WTC11 (cell line): ENCODE measurements around the gene AGR3. TPM values are rescaled to one million over a fixed set of nuclear protein-coding genes. Genes with fewer than 3 reads are reported as not detected.

Experiments used
- ATAC-seq: fragments of 200-7000 bp; cut with Tn5 transposase; 2 replicates; pipeline ENCODE4 v1.10.0; 2021; ENCODE audit warnings: mild to moderate bottlenecking, moderate library complexity
- CTCF ChIA-PET: fragments of 300-600 bp; sonication (Branson Sonifier 250); formaldehyde crosslinking; loops from one replicate; lab custom pipeline; 2021; ENCODE audit warnings: antibody characterized with exemption; lab: Charles Lee
- POLR2A ChIA-PET: fragments of 350-600 bp; sonication (Branson Sonifier 250); formaldehyde crosslinking; loops from one replicate; lab custom pipeline; 2021; ENCODE audit warnings: antibody characterized with exemption; lab: Charles Lee
- DNase-seq: peaks from one replicate; pipeline ENCODE4 v3.0.0; 2021; ENCODE audit warnings: low spot score
- H3K27ac Mint-ChIP-seq: 2 replicates; pipeline ENCODE4 v1.8.0; 2021; ENCODE audit warnings: mixed read lengths
- H3K27me3 Mint-ChIP-seq: 2 replicates; pipeline ENCODE4 v1.8.0; 2021; ENCODE audit warnings: low read depth, mild to moderate bottlenecking, moderate library complexity, mixed read lengths
- H3K36me3 Mint-ChIP-seq: 2 replicates; pipeline ENCODE4 v1.8.0; 2021; ENCODE audit warnings: mixed read lengths
- H3K4me1 Mint-ChIP-seq: 2 replicates; pipeline ENCODE4 v1.8.0; 2022; ENCODE audit warnings: mixed read lengths
- H3K4me3 Mint-ChIP-seq: 2 replicates; pipeline ENCODE4 v1.8.0; 2021; ENCODE audit warnings: mild to moderate bottlenecking, moderate library complexity, mixed read lengths
- H3K9me3 Mint-ChIP-seq: 2 replicates; pipeline ENCODE4 v1.8.0; 2021; ENCODE audit warnings: mixed read lengths
- ATF1 ChIP-seq: sonication (generic); formaldehyde crosslinking; IDR thresholded peaks from 2 replicates; pipeline ENCODE4 v1.8.1; 2023; ENCODE audit warnings: mild to moderate bottlenecking, moderate library complexity, missing genetic modification reagents
- ELF4 ChIP-seq: sonication (generic); formaldehyde crosslinking; IDR thresholded peaks from 2 replicates; pipeline ENCODE4 v1.8.1; 2022; ENCODE audit warnings: low read depth, mild to moderate bottlenecking, moderate library complexity, missing genetic modification reagents
- ESRRA ChIP-seq: sonication (generic); formaldehyde crosslinking; IDR thresholded peaks from 2 replicates; pipeline ENCODE4 v1.8.1; 2022; ENCODE audit warnings: mild to moderate bottlenecking, missing genetic modification reagents, borderline replicate concordance
- HMGXB4 ChIP-seq: sonication (generic); formaldehyde crosslinking; IDR thresholded peaks from 2 replicates; pipeline ENCODE4 v1.8.1; 2023; ENCODE audit warnings: mild to moderate bottlenecking, moderate library complexity, missing genetic modification reagents
- IRF2 ChIP-seq: sonication (generic); formaldehyde crosslinking; IDR thresholded peaks from 2 replicates; pipeline ENCODE4 v1.8.0; 2022; ENCODE audit warnings: low read depth, missing genetic modification reagents, borderline replicate concordance
- MXD4 ChIP-seq: fragments of 250-450 bp; sonication (Bioruptor Pico); IDR thresholded peaks from 2 replicates; pipeline ENCODE4 v1.8.0; 2021; ENCODE audit warnings: mild to moderate bottlenecking, moderate library complexity, borderline replicate concordance
- MYBL2 ChIP-seq: sonication (generic); formaldehyde crosslinking; IDR thresholded peaks from 2 replicates; pipeline ENCODE4 v1.8.1; 2023; ENCODE audit warnings: mild to moderate bottlenecking, moderate library complexity, missing genetic modification reagents
- PRRX2 ChIP-seq: fragments of 250-450 bp; sonication (Bioruptor Pico); IDR thresholded peaks from 2 replicates; pipeline ENCODE4 v1.8.0; 2021; ENCODE audit warnings: mild to moderate bottlenecking
- SMAD4 ChIP-seq: sonication (generic); formaldehyde crosslinking; IDR thresholded peaks from 2 replicates; pipeline ENCODE4 v1.8.0; 2022; ENCODE audit warnings: mild to moderate bottlenecking, missing genetic modification reagents
- STAT6 ChIP-seq: sonication (generic); formaldehyde crosslinking; conservative IDR thresholded peaks from 2 replicates; pipeline ENCODE4 v1.8.1; 2023; ENCODE audit warnings: mild to moderate bottlenecking, low read depth, missing genetic modification reagents, moderate library complexity
- TCF7 ChIP-seq: sonication (generic); formaldehyde crosslinking; IDR thresholded peaks from 2 replicates; pipeline ENCODE4 v1.8.0; 2022; ENCODE audit warnings: mild to moderate bottlenecking, low read depth, missing genetic modification reagents, moderate library complexity
- USF1 ChIP-seq: sonication (generic); formaldehyde crosslinking; IDR thresholded peaks from 2 replicates; pipeline ENCODE4 v1.8.0; 2022; ENCODE audit warnings: mild to moderate bottlenecking, missing genetic modification reagents
- ZNF121 ChIP-seq: sonication (generic); formaldehyde crosslinking; IDR thresholded peaks from 2 replicates; pipeline ENCODE4 v1.8.0; 2023; ENCODE audit warnings: missing genetic modification reagents
- ZNF263 ChIP-seq: sonication (generic); formaldehyde crosslinking; IDR thresholded peaks from 2 replicates; pipeline ENCODE4 v1.8.1; 2022; ENCODE audit warnings: low read depth, mild to moderate bottlenecking, moderate library complexity, missing genetic modification reagents
- ZNF396 ChIP-seq: fragments of 250-450 bp; sonication (Bioruptor Pico); IDR thresholded peaks from 2 replicates; pipeline ENCODE4 v1.8.0; 2021; ENCODE audit warnings: mild to moderate bottlenecking, moderate library complexity, borderline replicate concordance
- total RNA-seq: library from RNA; stranded (reverse); gene quantifications from 3 replicates; pipeline ENCODE4 v1.2.3, GENCODE V29; 2021
- TF ChIP-seq, protein P1 (sequence below): fragments of 200-600 bp; IDR thresholded peaks from 2 replicates; pipeline ENCODE4 v1.8.0; 2022; ENCODE audit warnings: antibody characterized with exemption
- TF ChIP-seq, protein P2 (sequence below): sonication (generic); formaldehyde crosslinking; IDR thresholded peaks from 2 replicates; pipeline ENCODE4 v1.8.0; 2023; ENCODE audit warnings: missing genetic modification reagents, mild to moderate bottlenecking, borderline replicate concordance
- TF ChIP-seq, protein P3 (sequence below): sonication (generic); formaldehyde crosslinking; IDR thresholded peaks from 2 replicates; pipeline ENCODE4 v1.8.1; 2022; ENCODE audit warnings: missing genetic modification reagents, borderline replicate concordance
- TF ChIP-seq, protein P4 (sequence below): fragments of 250-450 bp; sonication (Bioruptor Pico); IDR thresholded peaks from 2 replicates; pipeline ENCODE4 v1.9.0; 2021; ENCODE audit warnings: mild to moderate bottlenecking, borderline replicate concordance

Gene AGR3
- total RNA-seq, 1 experiment from 2014 or later: not detected

GRCh38 chr7:16891338-16891737 lies 9.6 kb upstream of the AGR3 start:
- TF ChIP-seq IRF2 (CRISPR knock-in tag) (no peak), USF1 (no peak), TCF7 (CRISPR knock-in tag) (no peak), ZNF396 (CRISPR knock-in tag) (no peak), MXD4 (CRISPR knock-in tag) (no peak), ESRRA (CRISPR knock-in tag) (no peak), MYBL2 (no peak), ATF1 (no peak), SMAD4 (CRISPR knock-in tag) (no peak), STAT6 (CRISPR knock-in tag) (no peak), PRRX2 (CRISPR knock-in tag) (no peak), HMGXB4 (CRISPR knock-in tag) (no peak), ZNF263 (CRISPR knock-in tag) (no peak), ZNF121 (CRISPR knock-in tag) (no peak), ELF4 (no peak)
- TF ChIP-seq, protein P1, sequence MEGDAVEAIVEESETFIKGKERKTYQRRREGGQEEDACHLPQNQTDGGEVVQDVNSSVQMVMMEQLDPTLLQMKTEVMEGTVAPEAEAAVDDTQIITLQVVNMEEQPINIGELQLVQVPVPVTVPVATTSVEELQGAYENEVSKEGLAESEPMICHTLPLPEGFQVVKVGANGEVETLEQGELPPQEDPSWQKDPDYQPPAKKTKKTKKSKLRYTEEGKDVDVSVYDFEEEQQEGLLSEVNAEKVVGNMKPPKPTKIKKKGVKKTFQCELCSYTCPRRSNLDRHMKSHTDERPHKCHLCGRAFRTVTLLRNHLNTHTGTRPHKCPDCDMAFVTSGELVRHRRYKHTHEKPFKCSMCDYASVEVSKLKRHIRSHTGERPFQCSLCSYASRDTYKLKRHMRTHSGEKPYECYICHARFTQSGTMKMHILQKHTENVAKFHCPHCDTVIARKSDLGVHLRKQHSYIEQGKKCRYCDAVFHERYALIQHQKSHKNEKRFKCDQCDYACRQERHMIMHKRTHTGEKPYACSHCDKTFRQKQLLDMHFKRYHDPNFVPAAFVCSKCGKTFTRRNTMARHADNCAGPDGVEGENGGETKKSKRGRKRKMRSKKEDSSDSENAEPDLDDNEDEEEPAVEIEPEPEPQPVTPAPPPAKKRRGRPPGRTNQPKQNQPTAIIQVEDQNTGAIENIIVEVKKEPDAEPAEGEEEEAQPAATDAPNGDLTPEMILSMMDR: no peak
- TF ChIP-seq, protein P2, sequence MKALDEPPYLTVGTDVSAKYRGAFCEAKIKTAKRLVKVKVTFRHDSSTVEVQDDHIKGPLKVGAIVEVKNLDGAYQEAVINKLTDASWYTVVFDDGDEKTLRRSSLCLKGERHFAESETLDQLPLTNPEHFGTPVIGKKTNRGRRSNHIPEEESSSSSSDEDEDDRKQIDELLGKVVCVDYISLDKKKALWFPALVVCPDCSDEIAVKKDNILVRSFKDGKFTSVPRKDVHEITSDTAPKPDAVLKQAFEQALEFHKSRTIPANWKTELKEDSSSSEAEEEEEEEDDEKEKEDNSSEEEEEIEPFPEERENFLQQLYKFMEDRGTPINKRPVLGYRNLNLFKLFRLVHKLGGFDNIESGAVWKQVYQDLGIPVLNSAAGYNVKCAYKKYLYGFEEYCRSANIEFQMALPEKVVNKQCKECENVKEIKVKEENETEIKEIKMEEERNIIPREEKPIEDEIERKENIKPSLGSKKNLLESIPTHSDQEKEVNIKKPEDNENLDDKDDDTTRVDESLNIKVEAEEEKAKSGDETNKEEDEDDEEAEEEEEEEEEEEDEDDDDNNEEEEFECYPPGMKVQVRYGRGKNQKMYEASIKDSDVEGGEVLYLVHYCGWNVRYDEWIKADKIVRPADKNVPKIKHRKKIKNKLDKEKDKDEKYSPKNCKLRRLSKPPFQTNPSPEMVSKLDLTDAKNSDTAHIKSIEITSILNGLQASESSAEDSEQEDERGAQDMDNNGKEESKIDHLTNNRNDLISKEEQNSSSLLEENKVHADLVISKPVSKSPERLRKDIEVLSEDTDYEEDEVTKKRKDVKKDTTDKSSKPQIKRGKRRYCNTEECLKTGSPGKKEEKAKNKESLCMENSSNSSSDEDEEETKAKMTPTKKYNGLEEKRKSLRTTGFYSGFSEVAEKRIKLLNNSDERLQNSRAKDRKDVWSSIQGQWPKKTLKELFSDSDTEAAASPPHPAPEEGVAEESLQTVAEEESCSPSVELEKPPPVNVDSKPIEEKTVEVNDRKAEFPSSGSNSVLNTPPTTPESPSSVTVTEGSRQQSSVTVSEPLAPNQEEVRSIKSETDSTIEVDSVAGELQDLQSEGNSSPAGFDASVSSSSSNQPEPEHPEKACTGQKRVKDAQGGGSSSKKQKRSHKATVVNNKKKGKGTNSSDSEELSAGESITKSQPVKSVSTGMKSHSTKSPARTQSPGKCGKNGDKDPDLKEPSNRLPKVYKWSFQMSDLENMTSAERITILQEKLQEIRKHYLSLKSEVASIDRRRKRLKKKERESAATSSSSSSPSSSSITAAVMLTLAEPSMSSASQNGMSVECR (CRISPR knock-in tag): no peak
- TF ChIP-seq, protein P3, sequence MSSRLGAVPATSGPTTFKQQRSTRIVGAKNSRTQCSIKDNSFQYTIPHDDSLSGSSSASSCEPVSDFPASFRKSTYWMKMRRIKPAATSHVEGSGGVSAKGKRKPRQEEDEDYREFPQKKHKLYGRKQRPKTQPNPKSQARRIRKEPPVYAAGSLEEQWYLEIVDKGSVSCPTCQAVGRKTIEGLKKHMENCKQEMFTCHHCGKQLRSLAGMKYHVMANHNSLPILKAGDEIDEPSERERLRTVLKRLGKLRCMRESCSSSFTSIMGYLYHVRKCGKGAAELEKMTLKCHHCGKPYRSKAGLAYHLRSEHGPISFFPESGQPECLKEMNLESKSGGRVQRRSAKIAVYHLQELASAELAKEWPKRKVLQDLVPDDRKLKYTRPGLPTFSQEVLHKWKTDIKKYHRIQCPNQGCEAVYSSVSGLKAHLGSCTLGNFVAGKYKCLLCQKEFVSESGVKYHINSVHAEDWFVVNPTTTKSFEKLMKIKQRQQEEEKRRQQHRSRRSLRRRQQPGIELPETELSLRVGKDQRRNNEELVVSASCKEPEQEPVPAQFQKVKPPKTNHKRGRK (CRISPR knock-in tag): no peak
- TF ChIP-seq, protein P4, sequence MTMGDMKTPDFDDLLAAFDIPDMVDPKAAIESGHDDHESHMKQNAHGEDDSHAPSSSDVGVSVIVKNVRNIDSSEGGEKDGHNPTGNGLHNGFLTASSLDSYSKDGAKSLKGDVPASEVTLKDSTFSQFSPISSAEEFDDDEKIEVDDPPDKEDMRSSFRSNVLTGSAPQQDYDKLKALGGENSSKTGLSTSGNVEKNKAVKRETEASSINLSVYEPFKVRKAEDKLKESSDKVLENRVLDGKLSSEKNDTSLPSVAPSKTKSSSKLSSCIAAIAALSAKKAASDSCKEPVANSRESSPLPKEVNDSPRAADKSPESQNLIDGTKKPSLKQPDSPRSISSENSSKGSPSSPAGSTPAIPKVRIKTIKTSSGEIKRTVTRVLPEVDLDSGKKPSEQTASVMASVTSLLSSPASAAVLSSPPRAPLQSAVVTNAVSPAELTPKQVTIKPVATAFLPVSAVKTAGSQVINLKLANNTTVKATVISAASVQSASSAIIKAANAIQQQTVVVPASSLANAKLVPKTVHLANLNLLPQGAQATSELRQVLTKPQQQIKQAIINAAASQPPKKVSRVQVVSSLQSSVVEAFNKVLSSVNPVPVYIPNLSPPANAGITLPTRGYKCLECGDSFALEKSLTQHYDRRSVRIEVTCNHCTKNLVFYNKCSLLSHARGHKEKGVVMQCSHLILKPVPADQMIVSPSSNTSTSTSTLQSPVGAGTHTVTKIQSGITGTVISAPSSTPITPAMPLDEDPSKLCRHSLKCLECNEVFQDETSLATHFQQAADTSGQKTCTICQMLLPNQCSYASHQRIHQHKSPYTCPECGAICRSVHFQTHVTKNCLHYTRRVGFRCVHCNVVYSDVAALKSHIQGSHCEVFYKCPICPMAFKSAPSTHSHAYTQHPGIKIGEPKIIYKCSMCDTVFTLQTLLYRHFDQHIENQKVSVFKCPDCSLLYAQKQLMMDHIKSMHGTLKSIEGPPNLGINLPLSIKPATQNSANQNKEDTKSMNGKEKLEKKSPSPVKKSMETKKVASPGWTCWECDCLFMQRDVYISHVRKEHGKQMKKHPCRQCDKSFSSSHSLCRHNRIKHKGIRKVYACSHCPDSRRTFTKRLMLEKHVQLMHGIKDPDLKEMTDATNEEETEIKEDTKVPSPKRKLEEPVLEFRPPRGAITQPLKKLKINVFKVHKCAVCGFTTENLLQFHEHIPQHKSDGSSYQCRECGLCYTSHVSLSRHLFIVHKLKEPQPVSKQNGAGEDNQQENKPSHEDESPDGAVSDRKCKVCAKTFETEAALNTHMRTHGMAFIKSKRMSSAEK (CRISPR knock-in tag): no peak
- TF ChIP-seq, all 79 proteins: peak for 0
- peak; percentile 98 for ATAC-seq
- H3K4me1 Mint-ChIP-seq: peaks cover 6% of the 10 kb centered on the region; the same call in 1 of the 2 replicates
- CTCF ChIA-PET: interaction anchor here (0.5 to 1.6 kb wide), 10 partner anchors 8 to 1875 kb away, joined by 3 to 15 read pairs (median 5); partner anchors contain the start of gene AGR3
- H3K27me3 Mint-ChIP-seq: no peaks in the 10 kb centered on the region
- POLR2A ChIA-PET: interaction anchor here (0.7 kb wide), 1 partner anchor 26 kb away, joined by 4 read pairs; no protein-coding TSS in a partner anchor
- H3K27ac Mint-ChIP-seq: no peak overlapping the region
- peaks cover 16% of the 10 kb centered on the region for H3K9me3 Mint-ChIP-seq
- H3K36me3 Mint-ChIP-seq: peaks cover 3% of the 10 kb centered on the region; the same call in 1 of the 2 replicates
- no peak overlapping the region for H3K4me3 Mint-ChIP-seq
- no peak for DNase-seq
